ENCODE data around the gene AUTS2. TPM values are rescaled to one million over a fixed set of nuclear protein-coding genes. Genes with fewer than 3 reads are reported as not detected.

The AUTS2 gene
- total RNA-seq, 2 experiments from 2014 or later = 4.0 to 4.7 TPM

GRCh38 chr7:70542750-70543376, 944.6 kb downstream of the AUTS2 start:
- no peak for DNase-seq
- no peaks in the 10 kb centered on the region for H3K9me3 Mint-ChIP-seq
- intact Hi-C loops (cut with micrococcal nuclease) = no loop called here
- ChIA-PET POLR2A (no interaction called here), CTCF (no interaction called here)
- H3K27me3 Mint-ChIP-seq = no peaks in the 10 kb centered on the region
- no peak overlapping the region for H3K4me3 Mint-ChIP-seq
- H3K27ac Mint-ChIP-seq = no peak overlapping the region
- H3K36me3 Mint-ChIP-seq = no peaks in the 10 kb centered on the region
- no peaks in the 10 kb centered on the region for H3K4me1 Mint-ChIP-seq (ENCODE audit: low read depth)

GRCh38 chr7:70544016-70544415, 945.7 kb downstream of the AUTS2 start:
- Mint-ChIP-seq H3K9me3 (no peaks in the 10 kb centered on the region), H3K36me3 (no peaks in the 10 kb centered on the region), H3K4me1 (ENCODE audit: low read depth) (no peaks in the 10 kb centered on the region), H3K4me3 (no peak overlapping the region), H3K27me3 (no peaks in the 10 kb centered on the region), H3K27ac (no peak overlapping the region)
- ChIA-PET POLR2A (no interaction called here), CTCF (no interaction called here)
- no peak for DNase-seq
- intact Hi-C loops (cut with micrococcal nuclease) = no loop called here

- Mint-ChIP-seq H3K4me1 (ENCODE audit: low read depth) (no peaks in the 10 kb centered on the region), H3K9me3 (no peaks in the 10 kb centered on the region), H3K27ac (no peak overlapping the region), H3K36me3 (no peaks in the 10 kb centered on the region), H3K4me3 (no peak overlapping the region), H3K27me3 (no peaks in the 10 kb centered on the region)
- intact Hi-C loops (cut with micrococcal nuclease) = no loop called here
- DNase-seq = no peak
- CTCF ChIA-PET = interaction anchor here (1.2 kb wide), 1 partner anchor 12 kb away, joined by 3 read pairs; no protein-coding TSS in a partner anchor
- POLR2A ChIA-PET = no interaction called here
Observed at GRCh38 chr7:70545214-70545613, 946.9 kb downstream of the AUTS2 start.

GRCh38 chr7:70552141-70552540, 953.9 kb downstream of the AUTS2 start:
- no peak for DNase-seq
- ChIA-PET POLR2A (no interaction called here), CTCF (no interaction called here)
- Mint-ChIP-seq H3K4me1 (ENCODE audit: low read depth) (no peaks in the 10 kb centered on the region), H3K36me3 (no peaks in the 10 kb centered on the region), H3K27ac (no peak overlapping the region), H3K4me3 (no peak overlapping the region), H3K9me3 (no peaks in the 10 kb centered on the region), H3K27me3 (no peaks in the 10 kb centered on the region)
- intact Hi-C loops (cut with micrococcal nuclease) = no loop called here

- no peak for DNase-seq
- POLR2A ChIA-PET = no interaction called here
- Mint-ChIP-seq H3K27ac (no peak overlapping the region), H3K36me3 (no peaks in the 10 kb centered on the region), H3K4me3 (no peak overlapping the region), H3K4me1 (ENCODE audit: low read depth) (no peaks in the 10 kb centered on the region), H3K27me3 (no peaks in the 10 kb centered on the region), H3K9me3 (no peaks in the 10 kb centered on the region)
- intact Hi-C loops (cut with micrococcal nuclease) = no loop called here
- CTCF ChIA-PET = no interaction called here
Observed at GRCh38 chr7:70553364-70553763, 955.1 kb downstream of the AUTS2 start.

- no peaks in the 10 kb centered on the region for H3K36me3 Mint-ChIP-seq
- DNase-seq = no peak
- no peak overlapping the region for H3K27ac Mint-ChIP-seq
- H3K4me3 Mint-ChIP-seq = no peak overlapping the region
- no peaks in the 10 kb centered on the region for H3K27me3 Mint-ChIP-seq
- ChIA-PET POLR2A (no interaction called here), CTCF (no interaction called here)
- intact Hi-C loops (cut with micrococcal nuclease) = no loop called here
- no peaks in the 10 kb centered on the region for H3K4me1 Mint-ChIP-seq (ENCODE audit: low read depth)
- H3K9me3 Mint-ChIP-seq = peaks cover 7% of the 10 kb centered on the region
Observed at GRCh38 chr7:70554646-70555045, 956.4 kb downstream of the AUTS2 start.

GRCh38 chr7:70556761-70557160, 958.5 kb downstream of the AUTS2 start:
- ChIA-PET POLR2A (no interaction called here), CTCF (no interaction called here)
- Mint-ChIP-seq H3K36me3 (no peaks in the 10 kb centered on the region), H3K4me3 (no peak overlapping the region), H3K4me1 (ENCODE audit: low read depth) (no peaks in the 10 kb centered on the region), H3K9me3 (peaks cover 13% of the 10 kb centered on the region), H3K27ac (no peak overlapping the region), H3K27me3 (no peaks in the 10 kb centered on the region)
- no peak for DNase-seq
- intact Hi-C loops (cut with micrococcal nuclease) = no loop called here

GRCh38 chr7:70557338-70557737, 959.1 kb downstream of the AUTS2 start:
- DNase-seq = no peak
- H3K4me3 Mint-ChIP-seq = no peak overlapping the region
- ChIA-PET POLR2A (no interaction called here), CTCF (no interaction called here)
- no peaks in the 10 kb centered on the region for H3K27me3 Mint-ChIP-seq
- no peaks in the 10 kb centered on the region for H3K4me1 Mint-ChIP-seq (ENCODE audit: low read depth)
- H3K36me3 Mint-ChIP-seq = no peaks in the 10 kb centered on the region
- intact Hi-C loops (cut with micrococcal nuclease) = no loop called here
- peaks cover 13% of the 10 kb centered on the region for H3K9me3 Mint-ChIP-seq
- H3K27ac Mint-ChIP-seq = no peak overlapping the region

- peaks cover 13% of the 10 kb centered on the region for H3K9me3 Mint-ChIP-seq
- no peaks in the 10 kb centered on the region for H3K36me3 Mint-ChIP-seq
- DNase-seq = no peak
- H3K4me3 Mint-ChIP-seq = no peak overlapping the region
- POLR2A ChIA-PET = no interaction called here
- no peaks in the 10 kb centered on the region for H3K27me3 Mint-ChIP-seq
- CTCF ChIA-PET = no interaction called here
- H3K4me1 Mint-ChIP-seq (ENCODE audit: low read depth) = no peaks in the 10 kb centered on the region
- intact Hi-C loops (cut with micrococcal nuclease) = no loop called here
- no peak overlapping the region for H3K27ac Mint-ChIP-seq
Observed at GRCh38 chr7:70559815-70560214, 961.5 kb downstream of the AUTS2 start.

GRCh38 chr7:70563960-70564359, 965.7 kb downstream of the AUTS2 start:
- ChIA-PET CTCF (no interaction called here), POLR2A (no interaction called here)
- H3K4me3 Mint-ChIP-seq = no peak overlapping the region
- no peaks in the 10 kb centered on the region for H3K36me3 Mint-ChIP-seq
- H3K27me3 Mint-ChIP-seq = no peaks in the 10 kb centered on the region
- no peaks in the 10 kb centered on the region for H3K4me1 Mint-ChIP-seq (ENCODE audit: low read depth)
- H3K9me3 Mint-ChIP-seq = peaks cover 11% of the 10 kb centered on the region
- H3K27ac Mint-ChIP-seq = no peak overlapping the region
- no peak for DNase-seq
- intact Hi-C loops (cut with micrococcal nuclease) = no loop called here

GRCh38 chr7:70565721-70566370, 967.6 kb downstream of the AUTS2 start:
- no peak for DNase-seq
- no peaks in the 10 kb centered on the region for H3K36me3 Mint-ChIP-seq
- ChIA-PET CTCF (no interaction called here), POLR2A (no interaction called here)
- H3K4me3 Mint-ChIP-seq = no peak overlapping the region
- no peak overlapping the region for H3K27ac Mint-ChIP-seq
- no peaks in the 10 kb centered on the region for H3K27me3 Mint-ChIP-seq
- intact Hi-C loops (cut with micrococcal nuclease) = no loop called here
- no peaks in the 10 kb centered on the region for H3K9me3 Mint-ChIP-seq
- H3K4me1 Mint-ChIP-seq (ENCODE audit: low read depth) = no peaks in the 10 kb centered on the region

- H3K4me1 Mint-ChIP-seq (ENCODE audit: low read depth) = no peaks in the 10 kb centered on the region
- ChIA-PET CTCF (no interaction called here), POLR2A (no interaction called here)
- H3K9me3 Mint-ChIP-seq = no peaks in the 10 kb centered on the region
- no peaks in the 10 kb centered on the region for H3K36me3 Mint-ChIP-seq
- H3K27ac Mint-ChIP-seq = no peak overlapping the region
- H3K27me3 Mint-ChIP-seq = no peaks in the 10 kb centered on the region
- DNase-seq = no peak
- no peak overlapping the region for H3K4me3 Mint-ChIP-seq
- intact Hi-C loops (cut with micrococcal nuclease) = no loop called here
Observed at GRCh38 chr7:70566671-70567070, 968.4 kb downstream of the AUTS2 start.

GRCh38 chr7:70568674-70569334, 970.5 kb downstream of the AUTS2 start:
- DNase-seq = no peak
- H3K27me3 Mint-ChIP-seq = no peaks in the 10 kb centered on the region
- H3K36me3 Mint-ChIP-seq = no peaks in the 10 kb centered on the region
- no peak overlapping the region for H3K4me3 Mint-ChIP-seq
- H3K4me1 Mint-ChIP-seq (ENCODE audit: low read depth) = no peaks in the 10 kb centered on the region
- ChIA-PET POLR2A (no interaction called here), CTCF (no interaction called here)
- H3K27ac Mint-ChIP-seq = no peak overlapping the region
- no peaks in the 10 kb centered on the region for H3K9me3 Mint-ChIP-seq
- intact Hi-C loops (cut with micrococcal nuclease) = no loop called here
